Fibroblast of lung (primary cell): Measurements from ENCODE around the gene KCNK15. TPM values are rescaled to one million over a fixed set of nuclear protein-coding genes. Genes with fewer than 3 reads are reported as not detected.
A peak's percentile ranks its signal among the peaks of the same experiment; 100 is the strongest.

Source experiments
- DNase-seq, 2 donors: peaks; one replicate each; pipeline versions ENCODE4 v3.0.0 to v3.0.0-alpha.2; 2010; ENCODE audit warnings: low read depth in 2 of 2
- H2AFZ ChIP-seq: 2 replicates; pipeline ENCODE4 v1.5.1; 2012; ENCODE audit warnings: low read length, control low read depth, inconsistent platforms
- H3K27ac ChIP-seq: 2 replicates; pipeline ENCODE4 v1.5.1; 2011; ENCODE audit warnings: low read length, control low read depth; ENCODE audit not compliant: insufficient read depth
- H3K27me3 ChIP-seq: 2 replicates; pipeline ENCODE4 v1.5.1; 2011; ENCODE audit warnings: mild to moderate bottlenecking, low read length; ENCODE audit not compliant: control insufficient read depth, insufficient read depth
- H3K36me3 ChIP-seq: 2 replicates; pipeline ENCODE4 v1.5.1; 2011; ENCODE audit warnings: low read length; ENCODE audit not compliant: control insufficient read depth, insufficient read depth
- H3K4me1 ChIP-seq: 2 replicates; pipeline ENCODE4 v1.5.1; 2011; ENCODE audit warnings: low read length; ENCODE audit not compliant: control insufficient read depth, insufficient read depth; ENCODE audit errors: extremely low read depth
- H3K4me2 ChIP-seq: 2 replicates; pipeline ENCODE4 v1.5.1; 2011; ENCODE audit warnings: low read length, control low read depth; ENCODE audit not compliant: insufficient read depth; ENCODE audit errors: extremely low read depth
- H3K4me3 ChIP-seq, 4 experiments: fragments of 200-600 bp in 1 of 4; sonication (generic) in 1 of 4; replicated peaks in 1 of 4; 2 replicates each; pipeline ENCODE4 v1.5.1; 2011 to 2016; ENCODE audit warnings: low read length in 4 of 4, low read depth in 3 of 4, mild to moderate bottlenecking in 3 of 4, control low read depth in 2 of 4, inconsistent platforms in 1 of 4, mixed read lengths in 1 of 4; ENCODE audit not compliant: insufficient read depth in 1 of 4; ENCODE audit errors: control extremely low read depth in 1 of 4
- H3K79me2 ChIP-seq: 2 replicates; pipeline ENCODE4 v1.5.1; 2012; ENCODE audit warnings: mild to moderate bottlenecking, low read length, inconsistent platforms; ENCODE audit not compliant: control insufficient read depth, insufficient read depth
- H3K9ac ChIP-seq: 2 replicates; pipeline ENCODE4 v1.5.1; 2011; ENCODE audit warnings: mild to moderate bottlenecking, low read length, control low read depth; ENCODE audit not compliant: insufficient read depth
- H3K9me3 ChIP-seq: 2 replicates; pipeline ENCODE4 v1.5.1; 2012; ENCODE audit warnings: low read depth, low read length; ENCODE audit not compliant: control insufficient read depth, insufficient read depth
- H4K20me1 ChIP-seq: 2 replicates; pipeline ENCODE4 v1.5.1; 2011; ENCODE audit warnings: low read length; ENCODE audit not compliant: control insufficient read depth, insufficient read depth; ENCODE audit errors: extremely low read depth
- CTCF ChIP-seq, 2 donors: IDR thresholded peaks in 1 of 2; conservative IDR thresholded peaks in 1 of 2; 1 replicate in 1 of 2; 2 replicates in 1 of 2; pipeline ENCODE4 v1.5.1; 2011 to 2012; ENCODE audit warnings: low read length in 2 of 2, control low read depth in 1 of 2, inconsistent platforms in 1 of 2, low read depth in 1 of 2, mild to moderate bottlenecking in 1 of 2
- EZH2 ChIP-seq: IDR thresholded peaks from 2 replicates; pipeline ENCODE4 v1.5.1; 2012; ENCODE audit warnings: low read length, control low read depth, mild to moderate bottlenecking; ENCODE audit errors: missing control alignments
- polyA plus RNA-seq, 2 donors: library from polyadenylated mRNA; depleted of rRNA in 1 of 2; stranded (reverse) in 1 of 2; unstranded in 1 of 2; fragments of >200 nt; gene quantifications; 2 replicates each; pipeline ENCODE4 v1.2.1, GENCODE V29; 2011 to 2012; ENCODE audit warnings: missing spikeins in 1 of 2
- total RNA-seq: library from RNA; depleted of rRNA; stranded (reverse); fragments of >200 nt; gene quantifications from 2 replicates; pipeline ENCODE4 v1.2.1, GENCODE V29; 2014

Gene KCNK15
- total and polyA plus RNA-seq, 2 donors (not counting 1 experiment from before 2014, with no cell fraction given) = 1.8 to 2.2 TPM

- H3K9ac ChIP-seq = no peak overlapping the region
- H3K4me2 ChIP-seq = no peak overlapping the region
- H3K4me3 ChIP-seq = no peak overlapping the region
- no peak for DNase-seq
- H3K9me3 ChIP-seq = no peaks in the 10 kb centered on the region
- no peaks in the 10 kb centered on the region for H3K79me2 ChIP-seq
- H3K27ac ChIP-seq = no peak overlapping the region
- H3K27me3 ChIP-seq = peaks cover 2% of the 10 kb centered on the region
- no peak overlapping the region for H2AFZ ChIP-seq
- TF ChIP-seq CTCF (conservative IDR thresholded peaks at IDR 0.05 in 1 of 2, IDR thresholded peaks at IDR 0.05 in 1 of 2; ENCODE audit: low read depth in 1 of 2, low read length in 2 of 2) (no peak), EZH2 (no peak)
- H4K20me1 ChIP-seq = no peaks in the 10 kb centered on the region
- no peaks in the 10 kb centered on the region for H3K36me3 ChIP-seq
- H3K4me1 ChIP-seq = peaks cover 34% of the 10 kb centered on the region
These were observed 43.8 kb upstream of the KCNK15 start for GRCh38 chr20:44701858-44702256.

GRCh38 chr20:44702776-44703175 is 42.9 kb upstream of the KCNK15 start:
- Histone ChIP-seq H3K4me3 (no peak overlapping the region), H2AFZ (no peak overlapping the region), H3K27me3 (peaks cover 2% of the 10 kb centered on the region), H3K4me2 (peak overlapping the region; percentile 35), H3K79me2 (no peaks in the 10 kb centered on the region), H3K4me1 (peaks cover 34% of the 10 kb centered on the region), H3K36me3 (no peaks in the 10 kb centered on the region), H4K20me1 (no peaks in the 10 kb centered on the region), H3K27ac (peak overlapping the region; percentile 49), H3K9ac (no peak overlapping the region), H3K9me3 (no peaks in the 10 kb centered on the region)
- no peak for TF ChIP-seq EZH2
- no peak for TF ChIP-seq CTCF (conservative IDR thresholded peaks at IDR 0.05 in 1 of 2, IDR thresholded peaks at IDR 0.05 in 1 of 2; ENCODE audit: low read depth in 1 of 2, low read length in 2 of 2)
- DNase-seq = peak; percentile 94 to 98

- no peak for DNase-seq
- Histone ChIP-seq H3K27me3 (peaks cover 2% of the 10 kb centered on the region), H4K20me1 (no peaks in the 10 kb centered on the region), H3K4me3 (no peak overlapping the region), H3K36me3 (no peaks in the 10 kb centered on the region), H3K79me2 (no peaks in the 10 kb centered on the region), H3K9ac (peak overlapping the region; percentile 20), H2AFZ (no peak overlapping the region), H3K9me3 (no peaks in the 10 kb centered on the region), H3K4me2 (peak overlapping the region; percentile 26), H3K4me1 (peaks cover 34% of the 10 kb centered on the region), H3K27ac (peak overlapping the region; percentile 49)
- TF ChIP-seq CTCF (conservative IDR thresholded peaks at IDR 0.05 in 1 of 2, IDR thresholded peaks at IDR 0.05 in 1 of 2; ENCODE audit: low read depth in 1 of 2, low read length in 2 of 2) (no peak), EZH2 (no peak)
These were observed 42.3 kb upstream of the KCNK15 start for GRCh38 chr20:44703183-44703925.
